Chondrocyte (in vitro differentiated cells): ENCODE data around the gene GPR157. TPM values are rescaled to one million over a fixed set of nuclear protein-coding genes. Genes with fewer than 3 reads are reported as not detected.

ENCODE experiments used
- DNase-seq: peaks from one replicate; pipeline ENCODE4 v3.0.0; 2021; ENCODE audit warnings: mixed read lengths, low spot score
- H3K27ac Mint-ChIP-seq: one replicate; pipeline ENCODE4 v1.8.0; 2021; ENCODE audit warnings: mild to moderate bottlenecking, moderate library complexity, mixed read lengths; ENCODE audit not compliant: unreplicated experiment
- H3K27me3 Mint-ChIP-seq: 2 replicates; pipeline ENCODE4 v1.8.0; 2021; ENCODE audit warnings: low read depth, mixed read lengths
- H3K36me3 Mint-ChIP-seq: 2 replicates; pipeline ENCODE4 v1.8.0; 2021; ENCODE audit warnings: low read depth, mixed read lengths
- H3K4me1 Mint-ChIP-seq: 2 replicates; pipeline ENCODE4 v1.8.0; 2021; ENCODE audit warnings: low read depth, mild to moderate bottlenecking, mixed read lengths
- H3K4me3 Mint-ChIP-seq: one replicate; pipeline ENCODE4 v1.8.0; 2021; ENCODE audit warnings: mild to moderate bottlenecking, moderate library complexity, mixed read lengths; ENCODE audit not compliant: unreplicated experiment
- H3K9me3 Mint-ChIP-seq: 2 replicates; pipeline ENCODE4 v1.8.0; 2021; ENCODE audit warnings: low read depth, mixed read lengths
- CTCF ChIP-seq: fragments of 200-600 bp; sonication (generic); IDR thresholded peaks from 2 replicates; pipeline ENCODE4 v1.5.0; 2021; ENCODE audit warnings: antibody characterized with exemption, mild to moderate bottlenecking, moderate library complexity
- total RNA-seq: library from RNA; stranded (reverse); gene quantifications from 3 replicates; pipeline ENCODE4 v1.2.1, GENCODE V29; 2021

Gene GPR157
- total RNA-seq, 1 donor from 2014 or later: 6.9 TPM

GRCh38 chr1:9088807-9089206 is 40.1 kb downstream of the GPR157 start:
- no peak overlapping the region for H3K4me3 Mint-ChIP-seq
- no peak overlapping the region for H3K27ac Mint-ChIP-seq
- peaks cover 14% of the 10 kb centered on the region for H3K27me3 Mint-ChIP-seq
- no peak for TF ChIP-seq CTCF
- H3K4me1 Mint-ChIP-seq: peaks cover 23% of the 10 kb centered on the region
- peaks cover 4% of the 10 kb centered on the region for H3K36me3 Mint-ChIP-seq
- no peaks in the 10 kb centered on the region for H3K9me3 Mint-ChIP-seq
- no peak for DNase-seq

DNA sequence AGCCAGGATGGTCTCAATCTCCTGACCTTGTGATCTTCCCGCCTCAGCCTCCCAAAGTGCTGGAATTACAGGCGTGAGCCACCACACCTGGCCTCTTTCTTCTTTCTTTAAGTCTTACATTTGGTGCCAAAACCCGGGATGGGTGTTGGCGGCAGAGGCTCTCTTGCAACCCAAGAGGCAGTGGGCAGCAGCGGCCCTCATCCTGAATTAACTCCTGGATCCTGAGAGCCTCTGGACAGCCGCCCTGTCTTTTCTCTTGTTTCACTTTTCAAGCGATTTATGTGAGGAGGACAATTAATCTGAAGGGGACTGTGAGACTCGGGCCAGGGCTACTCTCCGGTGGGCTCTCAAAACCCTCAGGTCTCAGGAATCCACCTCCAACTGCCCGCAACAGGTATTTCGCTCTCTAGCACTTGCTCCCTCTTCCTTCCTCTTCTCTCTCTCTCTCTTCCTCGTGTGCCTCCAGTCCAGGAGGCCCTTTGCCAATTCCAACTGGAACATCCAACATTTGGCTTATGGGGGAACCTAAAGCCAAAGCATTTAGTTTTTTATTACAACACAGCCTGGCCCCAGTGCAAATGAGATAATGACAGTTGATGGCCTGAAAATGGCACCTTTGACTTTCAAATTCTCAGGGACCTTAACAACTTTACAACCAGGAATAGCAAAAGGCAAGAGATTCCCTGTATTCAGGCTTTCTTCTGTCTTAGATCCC is 41.3 kb downstream of the GPR157 start:
- Mint-ChIP-seq H3K27ac (no peak overlapping the region), H3K4me3 (no peak overlapping the region), H3K36me3 (peaks cover 4% of the 10 kb centered on the region), H3K27me3 (peaks cover 14% of the 10 kb centered on the region), H3K9me3 (no peaks in the 10 kb centered on the region), H3K4me1 (peaks cover 28% of the 10 kb centered on the region)
- TF ChIP-seq CTCF: no peak
- DNase-seq: peak; percentile 62

- no peak overlapping the region for H3K27ac Mint-ChIP-seq
- no peak for TF ChIP-seq CTCF
- H3K36me3 Mint-ChIP-seq: peaks cover 4% of the 10 kb centered on the region
- peaks cover 28% of the 10 kb centered on the region for H3K4me1 Mint-ChIP-seq
- peaks cover 14% of the 10 kb centered on the region for H3K27me3 Mint-ChIP-seq
- DNase-seq: no peak
- no peaks in the 10 kb centered on the region for H3K9me3 Mint-ChIP-seq
- no peak overlapping the region for H3K4me3 Mint-ChIP-seq
These were observed 42.1 kb downstream of the GPR157 start for GRCh38 chr1:9086796-9087195.

DNA sequence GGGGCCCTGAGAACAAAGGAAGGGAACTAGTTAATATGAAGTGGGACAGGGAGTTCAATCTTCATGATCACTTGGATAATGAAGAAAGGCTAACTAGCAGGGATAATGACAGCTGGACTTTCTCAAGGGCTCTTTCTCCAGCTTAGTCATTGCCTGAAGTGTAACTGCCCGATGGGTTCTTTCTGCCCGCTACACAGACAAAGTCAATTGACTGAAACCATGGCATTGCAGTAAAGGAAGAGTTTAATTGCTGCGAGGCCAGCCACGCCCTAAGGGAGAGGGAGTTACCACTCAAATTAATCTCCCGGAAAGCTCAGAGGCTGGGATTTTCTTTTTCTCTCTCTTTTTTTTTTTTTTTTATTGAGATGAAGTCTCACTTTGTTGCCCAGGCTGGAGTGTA is 42.9 kb downstream of the GPR157 start:
- no peak for TF ChIP-seq CTCF

GRCh38 chr1:9085306-9085940 is 43.5 kb downstream of the GPR157 start:
- Mint-ChIP-seq H3K36me3 (peaks cover 4% of the 10 kb centered on the region), H3K9me3 (no peaks in the 10 kb centered on the region), H3K27ac (peak overlapping the region; percentile 84), H3K4me1 (peaks cover 37% of the 10 kb centered on the region), H3K4me3 (no peak overlapping the region), H3K27me3 (peaks cover 14% of the 10 kb centered on the region)
- peak; percentile 18 for DNase-seq
- no peak for TF ChIP-seq CTCF

More for the DNA sequence above, 42.9 kb downstream of the GPR157 start:
- no peaks in the 10 kb centered on the region for H3K9me3 Mint-ChIP-seq
- peaks cover 14% of the 10 kb centered on the region for H3K27me3 Mint-ChIP-seq
- DNase-seq: peak; percentile 2
- peaks cover 4% of the 10 kb centered on the region for H3K36me3 Mint-ChIP-seq
- H3K4me1 Mint-ChIP-seq: peaks cover 30% of the 10 kb centered on the region
- H3K4me3 Mint-ChIP-seq: no peak overlapping the region
- no peak overlapping the region for H3K27ac Mint-ChIP-seq
